Activated T-helper 1 cell treated with anti-CD3 and anti-CD28 coated beads, Interleukin-2, amount 50 U/mL, for 16 hours (primary cell): ENCODE data around the gene IL1R1.
A peak's percentile ranks its signal among the peaks of the same experiment; 100 is the strongest.
"Not testable (repeated sequence)": the region's sequence is repeated elsewhere in the genome, so short reads cannot be mapped to it uniquely, and the experiment has no call there.

Experiments used
- DNase-seq, 2 donors: peaks; one replicate each; pipeline ENCODE4 v3.0.0-alpha.2; 2020; ENCODE audit warnings: low read depth in 1 of 2, low spot score in 1 of 2

Gene IL1R1, protein sequence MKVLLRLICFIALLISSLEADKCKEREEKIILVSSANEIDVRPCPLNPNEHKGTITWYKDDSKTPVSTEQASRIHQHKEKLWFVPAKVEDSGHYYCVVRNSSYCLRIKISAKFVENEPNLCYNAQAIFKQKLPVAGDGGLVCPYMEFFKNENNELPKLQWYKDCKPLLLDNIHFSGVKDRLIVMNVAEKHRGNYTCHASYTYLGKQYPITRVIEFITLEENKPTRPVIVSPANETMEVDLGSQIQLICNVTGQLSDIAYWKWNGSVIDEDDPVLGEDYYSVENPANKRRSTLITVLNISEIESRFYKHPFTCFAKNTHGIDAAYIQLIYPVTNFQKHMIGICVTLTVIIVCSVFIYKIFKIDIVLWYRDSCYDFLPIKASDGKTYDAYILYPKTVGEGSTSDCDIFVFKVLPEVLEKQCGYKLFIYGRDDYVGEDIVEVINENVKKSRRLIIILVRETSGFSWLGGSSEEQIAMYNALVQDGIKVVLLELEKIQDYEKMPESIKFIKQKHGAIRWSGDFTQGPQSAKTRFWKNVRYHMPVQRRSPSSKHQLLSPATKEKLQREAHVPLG

DNA sequence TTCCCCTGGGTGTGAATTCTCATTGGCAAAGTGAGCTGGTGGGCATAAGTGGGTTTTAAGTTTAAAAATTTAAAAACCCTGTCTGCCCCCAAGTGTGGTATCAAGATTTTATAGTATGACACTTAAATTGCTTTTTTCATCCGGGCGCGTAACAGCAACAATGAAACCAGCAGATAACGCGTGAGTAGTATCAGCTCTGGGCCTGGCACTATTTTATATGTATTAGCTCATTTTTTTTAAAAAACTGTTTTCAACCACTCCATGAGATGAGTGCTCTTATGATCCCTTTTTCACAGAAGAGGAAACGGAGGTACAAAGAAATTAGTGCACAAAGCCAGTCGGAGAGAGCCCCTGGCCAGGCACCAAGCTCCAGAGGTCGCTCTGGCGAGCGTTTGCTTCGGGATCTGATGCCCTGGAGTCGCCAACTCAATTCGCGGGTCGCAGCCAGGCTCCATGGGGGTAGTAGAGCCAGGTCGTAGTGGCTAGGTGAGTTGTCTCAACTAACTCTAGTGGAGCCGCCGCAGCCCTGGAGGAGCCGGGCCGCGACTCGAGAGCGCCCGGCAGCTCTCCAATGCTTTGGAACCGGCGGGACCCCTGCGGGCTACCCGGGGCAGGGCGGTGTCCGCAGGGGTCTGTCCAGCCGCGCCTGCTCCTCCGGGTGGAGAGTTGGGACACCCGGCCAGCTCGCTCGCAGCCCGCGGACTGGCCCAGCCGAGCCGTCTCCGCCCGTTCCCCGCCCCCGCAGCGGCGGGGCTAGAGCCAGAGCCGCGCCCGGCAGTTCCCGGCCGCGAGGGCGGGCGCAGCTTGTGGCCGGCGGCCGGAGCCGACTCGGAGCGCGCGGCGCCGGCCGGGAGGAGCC lies at the start of gene IL1R1:
Gene IL1R1, plus strand, starts transcription at position 777 of the 859 bp plus-strand sequence. CDS start 14,979 bp downstream, outside the sequence.
- no peak for DNase-seq

DNA sequence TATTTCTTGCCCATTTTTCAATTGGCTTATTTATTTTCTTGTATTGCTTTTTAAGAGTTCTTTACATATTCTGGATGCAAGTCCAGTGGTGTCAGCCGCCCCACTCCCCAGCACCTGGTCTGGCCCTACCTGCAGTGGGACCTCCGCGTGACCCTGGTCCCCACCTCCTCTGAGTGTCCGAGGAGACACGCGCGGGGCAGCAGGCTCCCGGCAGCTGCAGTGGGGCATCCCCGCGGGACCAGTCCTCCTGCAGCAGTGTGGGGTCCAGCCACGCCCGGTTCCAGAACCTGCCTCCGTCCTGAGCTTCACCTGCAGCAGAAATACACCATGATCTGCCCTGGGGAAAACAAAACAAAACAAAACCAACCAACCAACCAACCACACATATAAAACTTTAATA lies 48.9 kb upstream of the IL1R1 start:
- no peak for DNase-seq

DNA sequence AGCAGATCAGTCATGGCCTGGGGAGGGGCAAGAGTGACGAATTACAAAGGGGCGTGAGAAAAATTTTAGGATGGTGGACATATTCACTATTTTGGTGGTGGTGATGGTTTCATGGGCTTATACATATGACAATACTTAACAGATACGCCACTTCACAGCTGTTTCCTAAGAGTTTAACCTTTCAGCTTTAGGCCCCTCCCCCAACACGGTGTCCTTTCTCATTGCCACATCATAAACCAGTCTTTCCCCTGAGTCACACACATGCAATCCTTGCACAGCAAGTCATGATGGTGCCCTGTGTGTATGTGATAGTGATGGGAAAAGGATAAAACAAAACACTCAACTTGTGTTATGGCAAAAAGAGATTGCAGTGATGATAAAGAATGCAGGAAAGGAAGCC lies 47.6 kb upstream of the IL1R1 start:
- no peak for DNase-seq

DNA sequence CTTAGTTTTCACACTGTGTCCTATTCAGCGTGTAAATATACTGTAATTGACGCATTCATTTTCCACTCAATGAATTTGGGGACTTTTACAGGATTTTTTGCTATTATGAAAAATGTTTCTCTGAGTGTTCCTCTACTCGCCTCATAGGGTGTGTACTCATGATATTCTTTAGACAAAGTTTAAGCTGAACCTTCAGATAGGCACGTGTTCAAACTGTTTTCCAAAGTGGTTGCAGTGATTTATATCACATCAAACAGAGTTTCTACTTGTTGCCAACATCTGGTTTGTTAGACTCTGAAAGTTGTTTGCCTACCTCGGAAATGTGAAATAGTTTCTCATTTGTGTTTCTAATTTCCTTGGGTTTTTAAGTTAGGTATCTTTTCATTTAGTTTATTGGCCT lies 46.4 kb upstream of the IL1R1 start:
- DNase-seq: no peak

DNA sequence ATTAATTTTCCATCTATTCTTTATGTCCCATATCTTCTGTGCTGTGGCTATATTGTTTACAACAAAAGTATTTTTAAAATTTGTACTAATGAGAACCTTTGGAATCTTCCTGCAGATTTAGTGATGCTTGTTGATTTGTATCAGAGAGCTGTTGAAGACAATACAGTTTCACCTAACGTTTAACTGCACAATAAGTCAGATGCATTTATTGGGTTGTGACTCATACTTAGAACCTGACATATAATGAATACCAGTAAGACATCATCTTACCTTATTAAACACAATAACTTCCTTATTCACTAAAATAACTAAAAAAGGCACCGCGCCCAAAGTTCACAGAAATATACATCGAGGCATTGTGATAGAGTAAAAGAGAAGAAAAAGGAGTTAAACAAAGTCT lies 43.8 kb upstream of the IL1R1 start:
- DNase-seq: no peak

DNA sequence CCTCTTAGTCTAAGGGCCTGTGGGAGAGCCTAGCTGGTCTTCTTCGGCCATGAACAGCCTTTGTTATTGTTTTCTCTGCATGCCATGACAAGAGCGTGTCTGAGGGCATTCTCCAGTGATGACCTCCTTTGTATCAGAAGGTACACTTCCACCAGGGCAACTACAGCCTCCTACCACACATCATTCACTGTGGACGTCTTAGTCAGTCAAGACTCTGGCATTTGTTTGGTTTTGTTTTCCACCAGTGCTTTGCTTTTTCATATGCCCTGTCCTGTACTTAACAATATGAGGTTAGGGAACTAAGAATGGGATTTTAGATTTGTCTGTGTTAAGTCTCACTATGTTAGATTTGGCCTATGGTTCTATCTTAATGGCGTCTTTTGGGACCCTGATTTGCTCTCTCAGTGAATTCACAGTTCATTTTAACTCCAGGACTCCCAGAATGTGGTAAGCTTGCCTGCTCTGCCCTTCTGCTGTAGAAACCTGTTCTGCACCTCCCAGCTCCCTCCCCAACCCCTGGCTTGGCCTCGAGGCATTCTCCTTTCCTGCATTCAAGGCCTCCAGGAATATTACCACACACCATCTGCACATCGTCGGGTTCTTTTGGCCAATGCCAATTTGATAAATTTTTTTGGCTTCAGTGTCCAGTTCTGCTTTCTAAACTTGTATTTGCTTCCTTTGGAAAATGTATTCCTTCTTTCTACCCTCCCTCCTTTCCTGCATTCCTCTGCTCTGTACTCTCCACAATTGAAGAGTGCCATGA lies 42.8 kb upstream of the IL1R1 start:
- no peak for DNase-seq

DNA sequence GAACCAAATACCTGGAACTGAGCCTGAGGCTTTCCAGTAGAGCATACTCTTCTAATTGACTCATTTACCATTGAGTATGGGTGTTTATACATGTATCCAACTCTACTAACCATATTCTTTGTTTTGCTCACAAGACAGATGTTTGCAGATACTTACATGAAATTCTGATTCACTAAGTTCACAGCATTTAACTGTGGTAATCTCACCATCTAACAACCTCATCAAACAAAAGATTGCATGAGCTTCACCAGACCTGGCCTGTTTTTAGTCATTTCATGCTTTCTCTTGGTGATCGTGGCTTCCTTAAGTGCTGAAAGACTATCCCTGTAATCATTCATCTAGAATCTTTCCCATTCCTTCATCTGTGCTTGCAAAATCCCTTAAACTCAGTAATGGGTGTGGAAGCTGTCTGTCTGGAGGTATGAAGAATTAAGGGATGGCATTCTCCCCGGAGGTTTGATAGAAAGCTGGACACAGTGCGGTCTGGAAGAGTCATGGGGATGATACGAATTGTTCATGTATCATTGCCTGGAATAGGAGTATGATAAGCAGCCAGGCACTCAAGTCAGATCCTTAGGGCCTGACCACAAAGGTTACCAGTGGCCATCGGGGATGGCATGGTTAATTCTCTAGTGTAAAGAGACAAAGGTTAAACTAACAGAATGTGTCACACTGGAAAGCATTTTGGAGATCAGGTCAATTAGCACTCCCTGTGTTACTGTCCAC lies 42.0 kb upstream of the IL1R1 start:
- DNase-seq: no peak

DNA sequence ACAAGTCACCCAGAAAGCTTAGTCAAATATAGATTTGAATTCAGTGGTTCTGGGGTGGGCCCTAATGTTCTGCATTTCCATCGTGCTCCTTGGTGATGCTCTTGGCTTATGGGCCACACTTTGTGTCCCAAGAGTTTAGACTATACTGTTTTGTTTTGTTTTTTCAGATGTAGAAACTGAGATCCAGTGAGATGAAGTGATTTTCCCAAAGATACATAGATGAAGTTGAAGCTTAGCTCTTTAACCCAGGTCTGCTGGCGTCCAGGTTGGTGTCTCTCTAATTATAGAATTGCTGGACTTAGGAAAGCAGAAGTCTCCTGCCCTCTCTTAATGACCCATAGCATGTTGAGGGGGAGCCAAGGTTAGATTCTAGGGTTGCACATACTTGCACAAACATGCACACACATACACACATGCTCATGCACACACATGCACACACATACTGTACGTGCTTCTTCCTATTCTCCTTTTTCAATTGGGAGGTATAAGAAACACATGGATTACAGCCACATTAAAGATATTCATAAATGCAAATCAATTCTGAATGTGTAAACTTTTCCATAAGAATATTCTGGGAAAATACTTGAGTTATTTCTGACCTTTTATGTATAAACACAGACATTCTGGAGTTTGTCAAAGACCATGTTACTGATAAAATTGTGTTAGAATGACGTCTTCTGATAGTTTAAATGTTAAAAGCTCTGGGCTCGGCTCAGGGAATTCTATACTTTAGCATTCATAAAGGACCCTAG lies 41.3 kb upstream of the IL1R1 start:
- no peak for DNase-seq

DNA sequence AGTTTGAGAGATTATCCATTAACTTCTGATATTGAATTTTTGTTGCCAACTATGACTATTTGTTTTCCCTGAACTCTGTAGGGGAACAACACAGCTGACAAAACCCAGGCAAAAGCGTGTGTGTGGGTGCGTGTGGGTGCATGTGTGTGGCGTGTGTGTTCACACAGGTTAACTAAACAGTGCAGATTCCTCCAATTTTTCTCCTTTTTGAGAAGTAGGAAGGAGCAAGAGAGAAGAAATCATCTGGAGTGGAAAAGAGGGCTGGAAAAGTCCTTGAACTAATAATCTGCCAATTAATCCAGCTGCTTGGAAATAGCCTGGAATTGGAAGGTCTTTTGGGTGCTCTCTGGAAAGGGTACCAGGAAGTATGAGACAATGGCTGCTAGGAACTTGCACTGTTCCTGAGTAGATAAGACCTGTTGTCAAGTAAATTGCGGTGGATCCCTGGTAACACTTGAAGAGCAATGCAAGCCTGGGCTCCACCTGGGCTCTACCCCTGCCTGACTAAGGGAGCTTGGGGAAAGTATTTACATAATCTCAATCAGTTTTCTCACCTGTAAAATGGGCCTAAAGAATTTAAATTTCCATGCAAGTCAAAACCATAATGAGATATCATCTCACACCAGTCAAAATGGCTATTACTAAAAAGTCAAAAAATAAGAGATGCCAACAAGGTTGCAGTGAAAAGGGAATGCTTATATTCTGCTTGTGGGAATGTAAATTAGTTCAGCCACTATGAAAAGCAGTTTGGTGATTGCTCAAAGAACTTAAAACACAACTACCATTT lies 40.5 kb upstream of the IL1R1 start:
- no peak for DNase-seq

DNA sequence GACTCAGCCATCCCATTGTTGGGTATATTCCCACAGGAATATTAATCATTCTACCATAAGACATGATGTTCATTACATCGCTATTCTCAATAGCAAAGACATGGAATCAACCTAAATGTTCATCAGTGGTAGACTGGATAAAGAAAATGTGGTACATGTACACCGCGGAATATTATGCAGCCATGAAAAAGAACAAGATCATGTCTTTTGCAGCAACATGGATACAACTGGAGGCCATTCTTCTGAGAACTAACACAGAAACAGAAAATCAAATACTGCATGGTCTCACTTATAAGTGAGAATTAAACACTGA lies 40.0 kb upstream of the IL1R1 start:
- not testable (repeated sequence) for DNase-seq

DNA sequence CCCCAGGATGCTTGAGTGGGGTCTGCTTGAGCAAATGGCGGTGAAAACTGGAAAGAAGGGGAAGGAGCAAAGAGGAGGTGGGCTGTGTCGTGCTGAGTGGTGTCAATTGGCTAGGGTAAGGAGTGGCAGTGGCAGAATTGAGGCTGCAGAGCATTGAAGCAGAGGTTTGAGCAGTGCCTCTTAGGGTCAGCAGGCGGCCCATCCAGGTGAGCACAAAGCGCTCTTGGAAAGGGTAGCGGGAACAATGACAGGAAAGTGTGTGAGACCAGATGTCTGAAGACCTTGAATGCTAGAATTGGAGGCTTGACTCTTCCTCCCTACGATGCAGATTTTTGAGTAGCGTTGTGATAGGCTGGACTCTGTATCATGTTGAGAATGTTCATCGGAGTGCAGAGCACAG lies 39.3 kb upstream of the IL1R1 start:
- DNase-seq: no peak

DNA sequence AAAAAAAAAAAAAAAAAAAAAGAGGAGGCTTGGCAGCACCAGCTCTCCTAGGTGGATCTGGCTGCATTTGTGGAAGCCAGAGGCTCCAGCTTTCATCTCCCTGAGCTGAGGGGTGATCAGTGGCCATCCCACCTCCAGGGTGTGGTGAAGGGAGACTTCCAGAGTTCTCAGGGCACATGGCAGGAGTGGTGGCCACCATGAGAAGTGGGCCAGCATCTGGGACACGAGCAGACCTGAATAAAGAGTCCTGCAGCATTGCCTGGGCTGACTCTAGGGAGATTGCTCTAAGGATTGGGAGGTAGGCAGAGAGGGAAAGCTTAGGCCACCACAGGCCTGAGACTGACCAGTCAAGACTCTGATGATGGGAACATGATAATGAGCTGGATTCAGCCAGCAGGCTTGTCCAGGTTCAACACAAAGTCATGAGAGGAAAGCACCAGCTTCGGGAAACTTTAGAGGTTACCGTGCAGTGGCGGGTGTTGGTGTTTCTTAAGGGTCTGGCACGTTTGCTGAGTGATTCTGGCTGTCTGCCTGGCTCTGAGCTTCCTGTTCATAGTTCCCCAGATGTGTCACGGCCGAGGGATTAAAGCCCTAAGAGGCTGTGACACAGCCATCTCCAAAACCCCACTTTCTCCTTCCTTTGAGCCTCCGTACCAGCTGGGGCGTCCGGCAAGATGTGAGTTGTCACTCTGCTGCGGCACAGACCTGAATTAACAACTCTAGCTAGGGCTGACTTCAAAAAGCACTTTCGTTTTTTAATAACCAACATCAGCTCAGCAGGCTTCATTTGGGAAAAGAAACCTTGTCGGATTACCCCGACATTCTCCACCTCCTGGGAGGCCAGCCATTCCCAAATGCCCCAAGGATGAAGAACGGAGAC lies 38.3 kb upstream of the IL1R1 start:
- DNase-seq: peak in 1 of 2 donors; percentile 48

DNA sequence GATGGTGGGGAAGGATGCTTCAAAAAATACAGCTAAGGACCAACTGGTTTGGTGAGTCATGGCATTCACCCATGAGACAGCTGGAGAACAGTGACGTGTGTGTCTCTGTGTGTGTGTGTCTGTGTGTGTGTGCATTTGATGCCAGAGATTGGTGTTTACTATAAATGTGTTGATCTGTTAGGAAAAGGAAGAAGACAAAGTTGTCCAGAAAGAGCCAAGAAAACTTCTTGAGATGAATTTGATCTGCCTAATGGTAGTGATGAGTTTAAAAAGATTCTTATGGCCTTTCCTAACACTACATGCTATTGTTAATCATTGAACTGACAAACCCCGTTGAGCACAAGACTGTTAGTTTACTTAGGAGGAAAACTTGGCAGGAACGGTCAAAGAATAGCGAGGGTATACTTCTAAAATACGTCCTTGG lies 36.4 kb upstream of the IL1R1 start:
- no peak for DNase-seq

DNA sequence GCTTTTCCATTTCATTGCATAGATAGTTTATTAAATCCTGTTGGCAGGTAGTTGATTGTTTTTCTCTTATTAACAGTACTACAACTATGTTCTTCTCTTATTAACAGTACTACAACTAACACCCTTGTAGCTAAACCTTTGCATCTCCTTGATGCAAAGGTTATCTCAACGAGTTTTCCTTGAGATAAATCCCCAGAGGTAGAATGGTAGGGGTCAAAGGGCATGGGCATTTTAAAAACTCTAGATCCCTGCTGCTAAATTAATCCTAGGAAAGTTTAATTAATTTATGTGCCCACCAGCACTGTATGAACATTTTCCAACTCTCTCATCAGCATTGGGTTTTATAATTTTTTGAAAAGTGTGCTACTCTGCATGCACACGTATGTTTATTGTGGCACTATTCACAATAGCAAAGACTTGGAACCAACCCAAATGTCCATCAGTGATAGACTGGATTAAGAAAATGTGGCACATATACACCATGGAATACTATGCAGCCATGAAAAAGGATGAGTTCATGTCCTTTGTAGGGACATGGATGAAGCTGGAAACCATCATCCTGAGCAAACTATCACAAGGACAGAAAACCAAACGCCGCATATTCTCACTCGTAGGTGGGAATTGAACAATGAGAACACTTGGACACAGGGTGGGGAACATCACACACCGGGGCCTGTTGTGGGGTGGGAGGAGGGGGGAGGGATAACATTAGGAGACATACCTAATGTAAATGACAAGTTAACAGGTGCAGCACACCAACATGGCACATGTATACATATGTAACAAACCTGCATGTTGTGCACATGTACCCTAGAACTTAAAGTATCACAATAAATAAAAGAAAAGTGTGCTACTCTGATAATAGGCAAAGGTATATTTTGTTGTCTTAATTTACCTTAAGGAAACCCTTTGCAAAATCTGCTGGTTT lies 35.5 kb upstream of the IL1R1 start:
- DNase-seq: not testable (repeated sequence)

DNA sequence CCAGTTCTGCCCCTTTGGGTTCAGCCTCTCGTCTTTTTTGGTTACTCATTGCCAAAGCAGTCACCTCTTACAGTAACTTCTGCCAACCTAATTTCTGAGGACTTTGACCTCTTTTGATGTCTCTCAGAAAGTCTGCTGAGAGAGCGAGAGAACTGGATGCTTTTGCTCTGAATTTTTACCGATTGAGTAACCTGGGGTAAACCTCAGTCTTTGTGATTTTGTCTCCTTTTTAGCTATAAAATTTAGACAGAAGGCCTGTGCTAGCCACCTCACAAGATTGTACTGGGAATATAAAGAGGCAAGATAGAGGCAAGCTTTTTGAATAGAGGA lies 34.8 kb upstream of the IL1R1 start:
- DNase-seq: no peak

DNA sequence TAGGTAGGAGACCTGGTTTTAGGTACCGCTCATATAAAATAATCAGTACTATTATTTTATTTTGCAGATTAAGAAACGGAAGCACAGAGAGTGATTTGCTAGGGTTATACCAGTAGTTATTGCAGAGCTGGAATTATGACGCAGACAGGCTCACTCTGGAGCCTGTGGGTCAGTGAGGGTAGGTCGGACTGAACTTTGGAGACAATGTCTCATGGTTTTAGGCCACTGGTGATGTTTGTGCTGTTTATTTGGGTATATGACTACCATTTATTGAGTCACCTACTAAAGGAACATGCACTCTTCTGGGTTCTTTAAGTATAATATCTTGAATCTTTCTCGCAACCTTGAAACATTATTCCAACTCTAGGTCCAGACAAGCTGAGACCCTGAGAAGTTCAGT lies 33.5 kb upstream of the IL1R1 start:
- no peak for DNase-seq

DNA sequence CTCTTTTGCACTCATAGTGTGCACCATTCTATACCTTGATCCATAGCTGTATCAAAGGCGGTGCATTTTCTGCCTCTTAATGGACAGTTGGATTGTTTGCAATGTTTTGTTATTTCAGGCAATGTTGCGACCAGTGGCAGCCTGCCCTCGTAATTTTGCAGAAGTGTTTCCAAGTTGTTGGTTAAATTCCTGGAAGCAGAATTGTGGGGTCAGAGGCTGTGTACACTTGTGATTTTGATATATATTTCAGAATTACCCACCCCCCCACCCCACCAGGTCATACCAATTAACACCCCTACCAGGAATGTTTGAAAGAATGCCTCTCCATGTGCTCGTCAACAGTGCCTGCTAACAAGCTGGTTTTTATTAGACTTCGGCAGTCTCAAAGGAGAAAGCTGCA lies 32.4 kb upstream of the IL1R1 start:
- DNase-seq: no peak
